AG08395 (cell line): ENCODE measurements around the gene LRRC4C.
"Not testable (repeated sequence)": the region's sequence is repeated elsewhere in the genome, so short reads cannot be mapped to it uniquely, and the experiment has no call there.

Source experiments
- DNase-seq: peaks from one replicate; pipeline ENCODE4 v3.0.0; 2012; ENCODE audit warnings: mixed read lengths, low spot score

LRRC4C gene

DNA sequence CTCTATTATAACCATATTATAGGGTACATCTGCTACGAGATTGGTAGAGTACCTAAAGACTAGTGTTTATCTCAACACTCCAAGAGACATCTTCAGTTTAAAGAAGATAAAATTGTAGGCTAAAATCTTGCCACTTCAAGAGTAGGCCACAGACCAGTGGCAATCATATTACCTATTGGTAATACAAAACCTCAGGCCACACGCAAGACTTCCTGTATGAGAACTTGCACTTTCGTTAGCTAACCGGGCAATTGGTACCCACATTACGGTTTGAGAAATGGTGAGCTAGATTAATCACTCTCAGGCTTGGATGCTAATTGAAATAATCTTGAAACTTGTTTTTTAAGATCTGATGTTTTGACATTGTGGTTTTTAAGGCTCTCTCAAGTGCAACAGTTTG is 772.7 kb downstream of the LRRC4C start:
- DNase-seq, result no peak

DNA sequence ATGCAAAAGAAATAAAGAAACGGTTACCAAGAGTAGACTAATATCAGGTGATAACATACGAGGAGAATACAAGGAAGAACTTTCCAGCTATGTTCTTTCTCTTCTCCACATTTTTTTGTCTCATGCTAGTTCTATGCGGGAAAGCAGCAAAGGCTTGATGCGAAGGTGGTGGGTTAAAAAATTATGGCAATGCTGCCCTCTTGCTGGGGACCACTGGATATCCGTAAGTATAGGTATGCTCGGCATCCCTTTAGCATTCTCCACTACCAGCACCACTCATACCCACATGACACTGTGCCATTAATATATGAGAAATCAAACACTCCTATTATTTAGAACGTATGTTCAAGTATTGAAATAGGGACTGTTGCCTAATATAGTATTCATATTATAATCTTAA is 776.4 kb downstream of the LRRC4C start:
- no peak for DNase-seq

DNA sequence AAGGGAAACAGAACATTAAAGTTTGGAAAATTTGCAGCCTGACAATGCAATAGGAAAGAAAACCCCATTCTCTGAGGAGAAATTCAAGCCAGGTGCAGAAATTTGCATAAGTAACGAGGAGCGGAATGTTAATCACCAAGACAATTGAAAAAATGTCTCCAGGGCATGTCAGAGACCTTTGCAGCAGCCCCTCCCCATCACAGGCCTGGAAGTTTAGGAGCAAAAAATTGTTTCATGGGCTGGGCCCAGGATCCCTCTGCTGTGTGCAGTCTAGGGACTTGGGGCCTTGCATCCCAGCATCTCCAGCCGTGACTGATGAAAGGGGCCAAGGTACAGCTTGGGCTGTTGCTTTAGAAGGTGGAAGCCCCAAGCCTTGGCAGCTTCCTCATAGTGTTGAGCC is 780.2 kb downstream of the LRRC4C start:
- no peak for DNase-seq

DNA sequence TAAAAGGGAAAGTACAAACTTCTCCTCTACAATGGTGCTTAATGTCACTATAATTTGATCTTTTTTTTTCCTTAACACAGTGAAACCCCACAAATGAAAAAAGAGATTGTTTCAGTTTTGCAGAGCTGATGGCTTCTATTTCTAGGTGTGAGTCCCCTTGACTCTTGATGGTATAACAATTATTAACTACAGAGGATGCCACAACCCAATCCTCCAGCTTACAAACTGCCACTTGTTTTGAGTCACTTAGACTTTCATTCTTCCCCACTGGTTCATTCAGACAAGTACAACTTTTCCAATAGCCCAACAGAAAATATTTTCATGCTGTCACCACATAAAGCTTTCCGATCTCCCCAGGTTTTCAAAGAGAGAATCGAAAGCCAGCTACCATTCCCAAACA is 812.2 kb downstream of the LRRC4C start:
- DNase-seq, result no peak

DNA sequence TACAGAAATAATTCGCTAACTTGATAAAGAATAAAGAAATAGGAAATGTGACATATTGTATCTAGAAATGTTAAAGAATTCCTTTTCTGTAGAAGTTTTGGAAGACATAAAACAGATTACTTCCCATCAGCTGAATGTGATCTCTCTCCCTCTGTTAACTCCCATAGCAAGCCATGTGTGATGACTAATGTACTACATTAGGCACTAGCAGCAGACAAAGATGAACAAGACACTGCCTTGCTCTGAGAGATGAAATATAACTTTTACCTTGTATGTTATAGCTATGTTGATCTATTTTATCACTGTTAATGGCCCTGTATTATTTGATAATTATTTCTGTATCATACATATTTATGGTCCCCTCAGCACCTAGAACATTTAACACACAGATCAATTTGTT is 817.2 kb downstream of the LRRC4C start:
- no peak for DNase-seq

DNA sequence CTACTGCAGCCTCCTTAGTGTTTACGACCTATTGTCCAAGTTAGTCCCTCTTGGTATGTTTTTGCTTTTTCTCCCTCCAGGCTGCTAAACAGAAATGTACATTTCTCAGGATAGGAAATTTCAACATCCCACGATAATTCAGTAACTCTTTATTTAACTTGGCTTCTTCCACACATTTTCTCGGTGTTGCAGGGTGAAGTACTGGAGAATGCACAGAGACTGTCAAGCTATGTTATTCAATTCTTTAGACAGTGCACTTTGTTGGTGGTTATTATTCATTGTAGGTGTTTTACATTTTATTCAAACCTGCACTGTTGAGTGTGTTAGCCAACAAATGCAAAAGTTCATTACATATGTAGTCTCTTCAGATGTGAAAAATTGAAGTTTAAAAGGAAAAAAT is 839.8 kb downstream of the LRRC4C start:
- DNase-seq, result no peak

DNA sequence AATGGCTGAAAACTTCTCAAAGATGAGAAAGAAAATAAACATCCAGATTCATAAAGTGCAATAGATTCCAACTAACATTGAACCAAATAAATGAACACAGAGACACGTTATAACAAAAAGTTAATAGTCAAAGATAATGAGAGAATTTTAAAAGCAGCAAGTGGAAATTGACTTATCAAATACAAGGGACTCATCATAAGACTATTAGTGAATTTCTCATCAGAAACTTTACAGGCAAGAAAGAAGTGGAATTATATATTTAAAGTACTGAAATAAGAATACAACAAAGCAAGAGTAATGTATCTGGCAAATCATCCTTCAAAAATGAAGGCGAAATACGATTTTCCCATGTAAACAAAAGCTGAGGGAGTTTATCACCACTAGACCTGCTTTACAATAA is 852.7 kb downstream of the LRRC4C start:
- no peak for DNase-seq

DNA sequence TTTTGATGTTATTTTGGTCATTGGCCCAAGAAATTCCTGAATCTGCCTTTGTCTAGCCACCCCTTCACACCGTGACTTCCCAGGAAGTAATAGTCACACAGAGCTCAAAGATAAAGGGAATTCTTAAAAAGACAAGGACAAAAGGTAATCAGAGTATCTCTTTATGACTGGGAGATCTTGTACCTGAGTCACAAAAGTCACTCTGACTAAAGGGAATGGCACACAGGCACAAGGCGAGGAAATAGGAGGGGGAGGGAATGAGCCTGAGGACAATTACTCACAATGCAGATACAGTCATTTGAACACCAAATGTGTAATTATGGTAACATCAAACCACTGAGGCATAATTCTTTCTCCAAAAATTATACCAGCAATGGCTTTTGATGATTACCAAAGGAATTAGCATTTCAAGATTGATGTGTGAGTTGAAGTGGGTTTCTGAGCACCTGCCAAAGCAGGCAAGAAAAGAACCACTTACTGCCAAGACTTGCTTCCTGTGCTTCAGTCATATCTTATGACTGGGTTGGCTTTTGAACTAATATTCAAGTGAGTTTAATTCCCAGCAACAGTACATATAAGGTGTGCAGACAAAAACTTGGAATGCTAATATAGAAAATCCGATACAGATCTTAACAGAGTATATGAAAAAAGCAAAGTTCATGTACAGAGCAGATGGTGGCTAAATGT is 856.4 kb downstream of the LRRC4C start:
- DNase-seq, result no peak

DNA sequence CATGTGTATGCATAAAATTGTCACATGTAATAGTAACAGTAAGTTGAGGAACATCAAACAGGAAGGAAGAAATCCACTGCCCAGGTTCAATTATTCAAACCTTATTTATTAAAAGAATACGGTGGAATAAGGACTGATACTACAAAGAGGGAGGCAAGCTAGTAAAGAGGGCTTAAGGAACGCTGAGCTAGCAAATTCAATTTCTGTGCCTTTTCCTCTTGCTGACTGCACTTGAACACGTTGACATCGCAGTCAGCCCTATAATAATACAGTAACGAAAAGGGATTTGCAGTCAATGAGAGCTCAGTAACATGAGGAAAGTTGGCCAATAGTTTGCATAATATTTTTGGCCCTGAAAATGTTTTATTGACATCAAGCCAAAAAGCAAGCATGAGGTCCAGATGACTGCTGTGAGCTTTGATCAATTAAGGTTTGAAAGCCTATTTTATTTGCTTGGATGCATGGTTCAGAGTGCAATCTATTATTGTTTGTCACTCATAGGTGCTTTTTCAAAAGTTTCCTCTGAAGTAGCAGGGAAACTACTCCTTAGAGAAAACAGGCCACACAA is 861.8 kb downstream of the LRRC4C start:
- no peak for DNase-seq

DNA sequence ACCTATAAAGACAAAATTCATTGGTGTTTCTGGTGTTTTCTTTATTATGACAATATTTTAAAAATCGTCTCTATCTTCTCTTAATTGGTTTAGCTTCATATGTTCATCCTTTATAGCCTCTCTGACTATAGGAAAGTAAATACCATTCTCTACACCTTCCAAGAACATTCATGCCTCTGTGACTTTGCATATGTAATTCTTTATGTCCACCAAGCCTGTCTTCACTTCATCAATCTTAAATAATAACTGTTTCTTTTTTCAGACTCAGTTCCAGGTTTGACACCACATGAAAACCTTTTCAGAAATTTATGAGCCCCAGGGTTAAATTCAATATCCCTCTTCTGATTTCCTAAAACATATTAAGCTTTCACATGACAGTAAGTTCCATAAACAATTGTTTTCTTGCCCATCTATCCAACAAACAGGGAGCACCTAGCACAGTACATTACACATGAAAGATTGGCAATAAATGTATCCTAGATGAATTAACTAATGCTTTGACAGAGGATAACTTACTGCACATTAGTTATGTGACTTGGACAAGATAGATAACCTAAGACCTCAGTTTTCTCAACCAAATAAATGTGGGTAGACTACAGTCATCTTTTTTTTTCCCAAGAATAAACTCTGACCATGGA is 886.1 kb downstream of the LRRC4C start:
- no peak for DNase-seq

DNA sequence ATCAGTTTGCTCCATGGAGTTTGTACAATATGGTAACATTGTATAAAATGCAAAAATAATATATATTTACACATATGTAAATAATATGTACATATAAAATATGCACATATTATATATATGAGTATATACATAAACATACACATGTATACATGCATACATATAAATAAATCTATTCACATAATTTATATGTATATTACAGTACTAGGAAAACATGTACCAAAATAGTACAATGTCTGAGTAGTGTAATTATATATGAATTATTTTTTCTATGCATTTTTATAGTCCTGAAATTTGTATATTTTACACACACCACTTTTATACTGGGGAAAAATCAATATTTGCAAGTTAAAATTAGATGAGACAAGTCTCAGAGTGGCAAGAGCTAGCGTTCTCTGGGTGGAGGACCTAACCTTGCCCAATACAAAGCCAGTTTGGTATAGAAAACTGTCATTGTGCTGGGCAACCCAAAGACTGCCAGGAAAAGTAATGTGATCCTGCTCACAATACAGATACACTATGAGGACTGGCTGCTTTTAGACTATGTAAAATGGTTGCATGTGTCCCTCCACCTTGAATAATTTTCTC is 889.4 kb downstream of the LRRC4C start:
- no peak for DNase-seq

DNA sequence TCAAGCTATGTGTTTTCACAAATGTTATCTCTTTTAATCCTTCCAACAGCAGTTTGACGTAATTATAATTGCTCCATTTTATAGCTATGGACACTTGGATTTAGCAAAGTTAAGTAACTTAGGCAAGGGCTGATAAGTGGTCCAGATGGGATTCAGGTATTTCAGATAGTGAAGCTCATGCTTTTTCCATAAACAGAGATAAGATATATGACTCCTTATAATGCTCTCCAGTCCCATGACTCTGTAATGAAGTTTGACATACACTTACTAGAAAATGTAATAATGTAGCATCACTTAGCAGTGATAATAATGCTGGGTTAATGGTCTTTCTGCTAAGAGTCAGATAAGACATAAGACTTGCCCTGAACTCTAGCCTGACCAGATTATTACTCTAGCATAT is 892.1 kb downstream of the LRRC4C start:
- no peak for DNase-seq

DNA sequence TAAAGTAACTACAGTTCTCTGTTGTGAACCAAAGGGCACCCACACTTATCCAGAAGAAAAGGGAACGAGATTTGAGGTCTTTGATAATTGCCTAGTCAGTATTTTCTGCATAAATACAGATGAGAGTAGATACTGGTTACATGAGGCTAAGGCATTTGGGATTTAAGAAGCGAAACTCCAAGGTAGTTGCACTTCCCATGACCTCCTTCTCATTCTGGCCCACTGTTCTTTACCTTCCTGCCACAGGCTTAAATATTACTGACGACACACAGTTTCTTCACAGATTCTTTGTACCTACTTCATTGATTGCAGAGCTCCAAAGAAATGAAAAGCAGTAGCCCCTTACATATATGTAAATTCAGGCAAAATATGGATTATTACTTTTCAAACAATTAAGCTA is 915.3 kb downstream of the LRRC4C start:
- DNase-seq, result no peak

DNA sequence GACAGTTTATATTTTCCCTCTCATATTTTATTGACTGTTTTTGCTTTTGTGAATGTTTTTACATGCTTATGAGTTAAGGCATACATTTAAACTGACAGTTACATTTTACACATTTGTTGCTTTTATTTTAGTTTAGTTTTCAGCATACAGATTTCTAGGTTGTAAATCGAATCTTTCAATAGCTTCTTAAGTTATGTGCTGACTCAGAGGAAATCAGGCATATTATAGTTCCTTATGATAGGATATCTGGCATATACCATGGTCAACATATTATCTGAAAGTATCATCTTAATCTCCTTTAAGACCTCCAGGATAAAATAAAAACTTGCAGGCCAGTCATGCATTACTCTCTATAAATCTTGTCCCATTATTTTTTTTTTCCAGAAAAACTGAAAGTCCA is 916.6 kb downstream of the LRRC4C start:
- no peak for DNase-seq

DNA sequence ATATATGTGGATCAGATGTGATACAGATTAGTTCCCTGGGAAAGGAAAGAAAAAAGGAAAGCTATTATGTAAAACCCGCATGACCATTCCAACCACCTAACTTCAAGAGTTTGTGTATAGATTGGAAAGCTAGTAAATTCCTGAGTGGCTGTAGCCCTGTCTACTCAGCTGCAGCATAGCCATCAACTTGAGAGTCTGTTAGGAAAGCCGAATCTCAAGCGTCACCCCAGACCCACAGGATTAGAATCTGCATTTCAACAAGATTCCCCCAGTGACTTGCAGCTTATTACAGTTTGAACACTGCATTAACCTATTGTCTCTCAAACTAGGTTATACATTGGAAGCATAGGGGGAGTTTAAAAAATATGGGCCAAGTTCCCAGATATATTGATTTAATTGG is 921.7 kb downstream of the LRRC4C start:
- DNase-seq, result no peak

DNA sequence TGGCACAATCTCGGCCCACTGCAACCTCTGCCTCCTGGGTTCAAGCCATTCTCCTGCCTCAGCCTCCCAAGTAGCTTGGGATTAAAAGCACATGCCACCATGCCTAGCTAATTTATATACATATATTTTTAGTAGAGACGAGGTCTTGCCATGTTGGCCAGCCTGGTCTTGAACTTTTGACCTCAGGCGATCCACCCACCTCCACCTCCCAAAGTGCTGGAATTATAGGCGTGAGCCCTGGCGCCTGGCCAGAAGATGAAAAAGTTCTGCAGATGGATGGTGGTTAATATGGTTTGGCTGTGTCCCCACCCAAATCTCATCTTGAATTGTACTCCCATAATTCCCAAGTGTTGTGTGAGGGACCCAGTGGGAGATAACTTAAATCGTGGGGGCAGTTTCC is 937.4 kb downstream of the LRRC4C start:
- DNase-seq, result not testable (repeated sequence)

DNA sequence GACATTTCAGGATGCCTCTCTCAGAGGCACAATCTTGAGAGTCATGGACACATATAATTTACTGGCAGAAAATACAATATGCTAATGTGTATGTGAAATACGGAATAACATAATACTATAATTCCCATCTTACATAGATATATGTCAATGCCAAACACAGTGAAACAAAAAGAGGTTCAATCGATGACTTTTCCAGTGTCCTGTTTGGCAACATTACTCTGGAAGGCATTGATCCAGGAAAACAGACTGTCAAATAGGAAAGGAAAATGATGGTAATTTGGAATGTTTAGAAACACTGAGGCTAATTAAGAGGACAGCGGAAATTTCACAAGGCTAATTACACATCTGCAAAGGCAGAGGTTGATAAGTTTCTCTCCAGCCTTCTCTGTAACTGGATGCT is 942.3 kb downstream of the LRRC4C start:
- DNase-seq, result no peak

DNA sequence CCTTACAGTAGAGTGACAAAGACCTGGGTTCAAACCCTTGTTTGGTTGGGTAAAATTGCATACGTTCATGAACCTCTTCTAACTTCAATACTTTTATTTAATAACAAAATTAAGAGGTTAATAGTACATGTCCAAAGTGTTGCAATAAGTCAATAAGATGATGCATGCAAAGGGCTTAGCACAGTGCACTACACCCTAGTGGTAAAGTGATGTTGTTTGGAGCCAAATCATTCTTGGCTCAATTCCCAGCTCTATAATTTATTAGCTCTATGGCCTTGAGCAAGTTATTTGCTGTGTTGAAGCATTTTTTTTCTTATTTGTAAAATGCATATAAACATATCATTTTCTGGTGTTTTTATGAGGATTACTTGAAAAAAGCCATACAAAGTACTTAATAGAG is 945.3 kb downstream of the LRRC4C start:
- no peak for DNase-seq

DNA sequence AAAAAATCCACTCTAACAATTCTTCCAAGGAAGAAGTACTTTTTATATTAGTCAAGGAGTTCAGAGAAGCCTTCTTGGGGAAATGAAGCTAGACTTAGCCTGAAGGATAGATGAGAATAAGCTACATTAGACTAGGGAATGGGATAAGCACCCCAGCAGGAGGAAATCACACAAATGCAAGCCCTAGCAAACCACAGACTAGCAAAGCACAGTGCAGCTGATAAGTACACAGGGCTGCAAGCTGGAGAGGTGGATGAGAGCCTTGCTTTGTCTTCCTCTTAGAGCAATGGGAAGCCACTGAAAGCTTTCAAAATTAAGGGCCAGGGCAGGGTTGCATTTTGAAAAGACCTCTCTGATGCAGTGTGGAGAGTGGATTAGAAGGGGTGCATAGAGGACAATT is 946.2 kb downstream of the LRRC4C start:
- DNase-seq, result no peak

DNA sequence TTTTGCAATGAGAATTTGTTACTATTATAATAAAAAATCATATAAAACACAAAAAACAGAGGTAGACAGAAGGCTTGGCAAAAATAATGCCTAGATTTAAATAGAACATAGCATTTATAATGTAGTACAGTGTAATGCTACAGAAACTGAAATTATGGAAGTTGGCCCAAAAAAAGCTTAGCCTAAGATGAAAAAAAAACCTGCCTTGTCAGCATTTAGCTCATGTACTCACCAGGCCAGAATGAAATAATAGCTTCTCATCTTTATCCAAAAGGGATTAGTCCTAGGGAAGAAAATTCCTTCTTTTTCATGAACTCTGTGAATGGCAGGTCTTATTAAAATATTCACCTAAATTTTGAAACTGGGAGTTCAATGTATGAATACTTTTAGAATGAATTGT is 951.1 kb downstream of the LRRC4C start:
- no peak for DNase-seq

DNA sequence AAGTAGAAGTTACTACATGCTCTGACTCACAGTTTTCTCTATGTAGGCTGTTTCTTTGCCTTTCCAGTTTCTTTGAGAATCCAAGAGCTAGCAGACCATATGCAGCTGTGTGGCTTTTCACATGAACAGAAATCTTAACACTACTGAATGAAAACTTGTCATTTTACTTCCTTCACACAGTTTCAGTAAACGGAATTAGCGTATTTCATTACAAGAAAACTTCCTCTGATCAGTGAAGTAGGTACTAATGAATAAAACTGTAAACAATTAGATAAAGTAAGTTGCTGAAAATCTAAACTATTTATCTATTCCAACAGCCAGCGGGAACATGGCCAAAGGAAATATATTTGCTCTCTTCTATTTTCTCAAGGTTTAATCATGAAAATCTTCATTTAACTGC is 953.2 kb downstream of the LRRC4C start:
- DNase-seq, result no peak

DNA sequence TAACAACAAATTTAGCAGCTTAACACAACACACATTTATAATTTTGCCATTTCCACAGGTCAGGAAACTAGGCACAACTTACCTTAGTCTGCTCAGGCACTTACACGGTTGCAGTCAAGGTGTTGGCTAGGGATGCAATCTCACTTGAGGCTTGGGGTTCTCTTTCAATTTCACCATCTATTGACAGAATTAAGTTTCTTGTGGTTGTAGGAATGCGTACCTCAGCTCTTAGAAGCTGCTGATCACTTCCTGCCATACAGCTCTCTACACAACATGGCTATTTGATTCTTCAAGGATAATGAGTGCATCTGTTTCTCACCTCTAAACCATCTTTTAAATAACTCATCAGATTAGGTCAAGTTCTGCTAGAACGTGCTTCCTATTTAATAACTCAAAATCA is 968.1 kb downstream of the LRRC4C start:
- DNase-seq, result no peak

DNA sequence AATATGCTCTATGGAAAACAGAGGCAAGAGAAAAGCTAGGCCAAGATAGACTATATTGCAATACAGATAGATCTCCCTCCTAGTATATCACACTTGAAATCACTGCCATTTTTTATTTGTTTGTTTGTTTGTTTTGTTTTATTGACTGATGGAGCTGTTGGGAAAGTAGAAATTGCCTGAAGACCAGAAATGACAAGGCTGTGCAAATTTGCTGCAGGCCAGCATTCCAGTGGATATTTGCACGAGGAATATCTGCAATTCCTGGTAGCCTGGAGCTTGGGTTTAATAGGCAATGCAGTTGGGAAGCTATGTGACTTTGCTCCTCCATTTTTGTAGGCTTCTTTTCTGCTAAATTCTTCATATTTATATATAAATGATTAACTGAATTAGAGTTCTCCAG is 991.7 kb downstream of the LRRC4C start:
- DNase-seq, result no peak

DNA sequence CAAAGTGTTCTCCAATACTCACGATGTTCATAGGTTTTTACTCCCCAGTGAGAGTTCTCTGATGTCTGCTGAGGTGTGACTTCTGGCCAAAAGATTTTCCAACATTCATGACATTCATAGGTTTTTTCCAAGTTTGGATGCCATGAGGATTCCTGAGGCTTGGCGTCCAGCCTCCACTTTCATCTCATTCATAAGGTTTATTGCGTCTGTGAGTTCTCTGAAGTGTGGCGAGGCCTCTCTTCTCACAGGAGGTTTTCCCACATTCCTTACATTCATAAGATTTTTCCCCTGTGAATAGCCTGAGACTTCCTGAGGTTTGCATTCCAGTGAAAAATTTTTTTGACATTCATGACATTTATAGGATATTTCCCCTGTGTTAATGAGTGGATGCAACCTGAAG is 1014.1 kb downstream of the LRRC4C start:
- DNase-seq, result no peak
